ENCODE measurements around the gene YWHAQ. TPM values are rescaled to one million over a fixed set of nuclear protein-coding genes. Genes with fewer than 3 reads are reported as not detected.

The YWHAQ gene
- polyA plus RNA-seq, 1 of the 3 experiments (the other 2 are of a cell fraction) = 240 TPM

GRCh38 chr2:9679218-9679617 is 48.4 kb upstream of the YWHAQ start:
- DNase-seq = no peak
- POLR2A ChIA-PET = no interaction called here

GRCh38 chr2:9678544-9678943 is 47.7 kb upstream of the YWHAQ start:
- CTCF ChIA-PET = interaction anchor here (0.7 kb wide), 1 partner anchor 9 kb away, joined by 3 read pairs; no protein-coding TSS in a partner anchor
- POLR2A ChIA-PET = no interaction called here
- 96% methylated on average over 10 of the region's 10 CpGs for WGBS (ENCODE audit: low lambda C conversion rate)

More at GRCh38 chr2:9679218-9679617, 48.4 kb upstream of the YWHAQ start:
- Histone ChIP-seq H3F3A (replicated peaks; ENCODE audit: insufficient read depth) (peaks cover 20% of the 10 kb centered on the region), H3K36me3 (replicated peaks in 1 of 2; ENCODE audit: control insufficient read depth in 1 of 2, insufficient read depth in 2 of 2, low read length in 1 of 2) (no peaks in the 10 kb centered on the region), H3K79me2 (ENCODE audit: insufficient read depth) (no peaks in the 10 kb centered on the region), H3K4me1 (ENCODE audit: control insufficient read depth in 1 of 2, insufficient read depth in 2 of 2, low read depth in 1 of 2, low read length in 1 of 2) (peaks cover 17 to 18% of the 10 kb centered on the region in 2 experiments; a peak in 3 of 4 replicates), H3K9me2 (no peaks in the 10 kb centered on the region), H3K27ac (ENCODE audit: low read depth in 2 of 2, low read length in 1 of 2) (no peak overlapping the region), H2AFZ (ENCODE audit: low read depth) (no peak overlapping the region), H3K27me3 (ENCODE audit: insufficient read depth) (no peaks in the 10 kb centered on the region), H3K4me2 (no peak overlapping the region), H3K9me3 (no peaks in the 10 kb centered on the region), H3K4me3 (ENCODE audit: low read depth in 2 of 2, low read length in 1 of 2) (no peak overlapping the region), H4K20me1 (ENCODE audit: insufficient read depth) (no peaks in the 10 kb centered on the region), H3K9ac (no peak overlapping the region)
- TF ChIP-seq CHD2 (IDR thresholded peaks at IDR 0.05; ENCODE audit: low read length, partially characterized antibody) = no peak
- TF ChIP-seq YY1 (IDR thresholded peaks at IDR 0.05; ENCODE audit: low read depth) = no peak
- no peak for TF ChIP-seq FOXJ3 (CRISPR knock-in tag; IDR thresholded peaks at IDR 0.05)
- no peak for TF ChIP-seq NRF1 (IDR thresholded peaks at IDR 0.05; ENCODE audit: low read depth, low read length)
- 71% methylated on average over 2 of the region's 2 CpGs for WGBS (ENCODE audit: low lambda C conversion rate)
- CTCF ChIA-PET = no interaction called here

More at GRCh38 chr2:9678544-9678943, 47.7 kb upstream of the YWHAQ start:
- DNase-seq = no peak
- Histone ChIP-seq H2AFZ (ENCODE audit: low read depth) (no peak overlapping the region), H3K36me3 (replicated peaks in 1 of 2; ENCODE audit: control insufficient read depth in 1 of 2, insufficient read depth in 2 of 2, low read length in 1 of 2) (no peaks in the 10 kb centered on the region), H3K9ac (no peak overlapping the region), H3K9me2 (no peaks in the 10 kb centered on the region), H3K27me3 (ENCODE audit: insufficient read depth) (no peaks in the 10 kb centered on the region), H3K4me3 (ENCODE audit: low read depth in 2 of 2, low read length in 1 of 2) (no peak overlapping the region), H3K4me2 (no peak overlapping the region), H3K9me3 (no peaks in the 10 kb centered on the region), H3K27ac (ENCODE audit: low read depth in 2 of 2, low read length in 1 of 2) (no peak overlapping the region), H4K20me1 (ENCODE audit: insufficient read depth) (no peaks in the 10 kb centered on the region), H3F3A (replicated peaks; ENCODE audit: insufficient read depth) (peaks cover 26% of the 10 kb centered on the region), H3K4me1 (ENCODE audit: control insufficient read depth in 1 of 2, insufficient read depth in 2 of 2, low read depth in 1 of 2, low read length in 1 of 2) (peaks cover 20 to 24% of the 10 kb centered on the region in 2 experiments; a peak in 3 of 4 replicates), H3K79me2 (ENCODE audit: insufficient read depth) (no peaks in the 10 kb centered on the region)
- TF ChIP-seq CHD2 (IDR thresholded peaks at IDR 0.05; ENCODE audit: low read length, partially characterized antibody) = no peak
- TF ChIP-seq USF2 (IDR thresholded peaks at IDR 0.05; ENCODE audit: borderline replicate concordance, low read depth, low read length) = no peak
- TF ChIP-seq EZH2phosphoT487 (IDR thresholded peaks at IDR 0.05; ENCODE audit: borderline replicate concordance, low read depth) = no peak
- no peak for TF ChIP-seq GABPA (IDR thresholded peaks at IDR 0.05; ENCODE audit: low read depth)
- no peak for TF ChIP-seq FOSL2 (IDR thresholded peaks at IDR 0.05; ENCODE audit: borderline replicate concordance, low read depth)
- TF ChIP-seq RCOR1 (IDR thresholded peaks at IDR 0.05; ENCODE audit: low read length) = no peak
- TF ChIP-seq RFX5 (IDR thresholded peaks at IDR 0.05; ENCODE audit: low read length) = no peak
- no peak for TF ChIP-seq GATA2 (CRISPR knock-in tag; IDR thresholded peaks at IDR 0.05)
- TF ChIP-seq TCF12 (IDR thresholded peaks at IDR 0.05) = no peak
- TF ChIP-seq SIN3A (IDR thresholded peaks at IDR 0.05; ENCODE audit: borderline replicate concordance, low read depth, low read length) = no peak
- no peak for TF ChIP-seq RAD21 (IDR thresholded peaks at IDR 0.05; ENCODE audit: low read length)
- no peak for TF ChIP-seq NFIC (IDR thresholded peaks at IDR 0.05; ENCODE audit: borderline replicate concordance)

All from SK-N-SH (cell line).